ENCODE measurements around the gene RAP1GAP.

- TF ChIP-seq CTCF (IDR thresholded peaks at IDR 0.05; ENCODE audit: low read depth, low read length, missing input control): no peak
- TF ChIP-seq RAD21 (IDR thresholded peaks at IDR 0.05): no peak
- no peak for TF ChIP-seq REST (IDR thresholded peaks at IDR 0.05)
- TF ChIP-seq MAX (IDR thresholded peaks at IDR 0.05): no peak
These were observed 108.1 kb downstream of the RAP1GAP start for GRCh38 chr1:21560916-21561638.

Data from liver (tissue), 3 donors.